ENCODE measurements around the gene BCAS1.

The BCAS1 gene

GRCh38 chr20:54103067-54103761 lies 32.8 kb upstream of the BCAS1 start:
- DNase-seq = peak; percentile 11 to 61

- no peak for DNase-seq
These were observed 32.1 kb upstream of the BCAS1 start for GRCh38 chr20:54102543-54102942.

GRCh38 chr20:54100563-54100962 lies 30.2 kb upstream of the BCAS1 start:
- no peak for DNase-seq

GRCh38 chr20:54099894-54100293 lies 29.5 kb upstream of the BCAS1 start:
- DNase-seq = no peak

DNA sequence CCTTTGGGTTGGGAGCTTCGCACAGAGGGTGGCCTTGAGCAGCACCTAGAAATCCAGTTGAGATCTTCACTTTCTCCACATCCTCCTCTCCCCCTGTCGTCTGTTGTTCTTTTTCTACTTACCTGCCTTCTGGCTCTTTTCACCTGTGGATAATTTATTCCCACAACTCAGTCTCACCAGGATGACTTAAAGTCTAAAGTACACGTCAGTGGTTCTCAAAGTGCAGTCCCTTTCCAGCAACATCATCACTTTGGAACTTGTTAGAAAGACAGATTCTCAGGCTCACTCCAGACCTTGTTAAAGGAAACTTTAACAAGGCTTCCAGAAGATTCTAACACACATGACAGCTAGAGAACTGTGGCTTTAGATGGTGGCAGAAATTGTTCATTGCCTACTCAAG lies 27.7 kb upstream of the BCAS1 start:
- no peak for DNase-seq

GRCh38 chr20:54097236-54097529 lies 26.8 kb upstream of the BCAS1 start:
- DNase-seq = no peak

GRCh38 chr20:54095824-54096223 lies 25.4 kb upstream of the BCAS1 start:
- no peak for DNase-seq

GRCh38 chr20:54094268-54094580 lies 23.8 kb upstream of the BCAS1 start:
- DNase-seq = no peak

DNA sequence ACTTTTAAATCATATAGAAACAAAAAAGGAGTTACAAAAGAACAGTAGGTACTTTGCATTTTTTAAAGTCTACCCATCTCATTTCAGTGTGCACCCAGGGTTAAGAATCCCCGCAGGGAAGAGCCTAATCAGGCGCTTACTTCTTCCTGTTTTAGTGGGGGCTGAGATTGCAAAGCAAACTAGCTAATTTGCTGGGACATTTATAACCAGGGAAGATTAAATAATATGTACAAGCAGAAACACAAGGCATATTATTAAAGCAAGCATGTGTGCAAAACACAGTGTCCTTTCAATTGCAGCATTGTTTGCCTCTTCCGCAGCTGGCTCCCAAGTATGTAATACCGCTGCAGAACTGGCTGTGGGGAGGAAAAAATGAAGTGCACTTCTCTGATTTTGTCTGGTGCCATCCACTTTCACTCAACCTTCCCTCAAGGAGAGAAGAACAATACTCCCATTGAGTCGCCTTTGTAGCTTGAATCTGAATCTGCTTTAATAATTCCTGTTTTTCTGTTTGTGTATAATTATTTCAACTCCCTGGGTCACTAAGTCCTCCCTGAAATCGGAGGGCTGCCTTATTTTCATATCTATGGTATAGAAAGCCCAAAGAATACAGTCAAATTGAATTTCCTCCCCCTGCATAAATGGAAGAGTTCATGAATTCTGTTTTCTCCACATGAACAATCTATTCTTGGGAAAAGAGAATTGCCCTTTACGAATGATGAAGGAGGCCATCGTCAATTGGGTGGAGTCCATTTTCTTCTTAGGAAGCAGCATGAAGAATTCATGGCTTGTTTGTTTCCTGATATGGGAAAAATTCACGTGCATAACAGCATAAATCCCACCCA lies 23.3 kb upstream of the BCAS1 start:
- no peak for DNase-seq

DNA sequence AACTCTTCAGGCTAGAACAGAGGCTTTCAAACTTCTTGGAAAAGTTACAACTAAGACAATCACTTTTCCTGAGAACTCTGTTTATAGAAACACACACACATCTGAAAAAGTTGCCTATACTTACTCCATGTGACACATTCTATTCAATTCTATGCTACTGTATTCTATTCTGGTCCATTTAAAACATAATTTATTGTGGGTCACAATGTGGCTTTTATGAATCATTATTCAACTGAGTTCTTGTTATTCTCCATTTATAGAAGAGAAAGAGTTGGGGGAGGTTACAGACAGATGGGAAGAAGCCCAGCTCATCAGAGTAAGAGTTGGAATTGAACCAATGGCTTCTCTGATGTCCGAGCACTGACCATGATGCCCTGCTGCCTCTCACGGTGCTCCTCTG lies 21.6 kb upstream of the BCAS1 start:
- no peak for DNase-seq

DNA sequence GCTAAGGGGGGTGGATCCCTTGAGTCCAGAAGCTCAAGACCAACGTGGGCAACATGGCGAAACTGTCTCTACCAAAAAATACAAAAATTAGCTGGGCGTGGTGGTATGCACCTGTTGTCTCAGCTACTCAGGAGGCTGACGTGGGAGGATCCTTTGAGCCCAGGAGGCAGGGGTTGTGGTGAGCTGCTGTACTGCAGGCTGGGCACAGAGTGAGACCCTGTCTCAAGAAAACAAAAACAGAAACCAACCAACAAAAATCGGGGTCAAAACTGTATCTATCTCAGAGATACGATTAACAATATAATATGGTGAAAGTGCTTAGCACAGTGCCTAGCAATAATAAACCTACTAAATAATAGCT lies 20.7 kb upstream of the BCAS1 start:
- no peak for DNase-seq

GRCh38 chr20:54090230-54091119 lies 20.1 kb upstream of the BCAS1 start:
- DNase-seq = no peak

- DNase-seq = no peak
These were observed 18.0 kb upstream of the BCAS1 start for GRCh38 chr20:54088430-54088829.

DNA sequence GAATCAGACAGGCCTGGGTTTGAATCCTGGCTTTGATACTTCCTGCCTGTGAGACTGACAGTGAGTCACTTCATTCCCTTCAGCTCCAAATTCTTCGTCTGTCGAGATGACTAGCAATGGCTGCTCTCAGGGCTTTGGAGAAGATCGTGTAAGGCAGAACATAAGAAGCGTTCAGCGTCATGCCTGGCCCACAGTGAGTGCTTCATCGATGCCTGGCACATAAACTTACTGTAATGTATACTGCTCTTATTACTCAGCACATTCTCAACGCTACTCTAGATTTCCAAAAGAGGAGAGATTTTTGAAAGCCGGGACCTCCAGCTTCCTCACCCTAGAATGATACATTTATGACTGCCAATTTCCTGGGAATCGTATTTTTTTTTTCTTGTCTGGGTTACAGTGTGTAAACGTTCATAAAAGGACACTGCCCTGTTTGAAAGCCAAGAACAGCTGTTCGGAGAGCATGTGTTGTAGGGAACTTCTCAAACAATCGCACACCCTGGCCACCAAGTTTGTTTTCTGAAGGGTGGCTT lies 16.2 kb upstream of the BCAS1 start:
- no peak for DNase-seq

- no peak for DNase-seq
These were observed 15.5 kb upstream of the BCAS1 start for GRCh38 chr20:54085910-54086309.

- DNase-seq = no peak
These were observed 15.0 kb upstream of the BCAS1 start for GRCh38 chr20:54085425-54085824.

- no peak for DNase-seq
These were observed 14.5 kb upstream of the BCAS1 start for GRCh38 chr20:54084727-54085388.

- DNase-seq = no peak
These were observed 13.8 kb upstream of the BCAS1 start for GRCh38 chr20:54084193-54084592.

GRCh38 chr20:54083459-54083858 lies 13.1 kb upstream of the BCAS1 start:
- no peak for DNase-seq

DNA sequence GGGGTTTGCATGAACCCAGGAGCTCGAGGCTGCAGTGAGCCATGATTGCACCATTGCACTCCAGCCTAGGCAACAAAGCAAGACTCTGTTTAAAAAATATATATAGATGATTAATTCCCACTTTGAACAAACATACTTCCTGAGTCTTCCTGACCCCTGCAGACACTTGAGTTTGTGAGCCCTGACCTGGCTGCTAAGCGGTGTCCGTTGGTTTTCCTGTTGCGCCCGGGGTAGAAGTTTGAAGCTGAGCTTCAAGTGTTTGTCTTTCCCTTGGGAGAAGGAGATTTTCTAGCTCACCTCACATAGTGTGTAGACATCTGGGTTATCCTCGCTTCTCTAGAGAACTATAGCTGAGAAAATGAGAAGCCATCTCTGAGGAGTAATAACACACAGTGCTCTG lies 11.7 kb upstream of the BCAS1 start:
- no peak for DNase-seq

GRCh38 chr20:54079652-54080051 lies 9.3 kb upstream of the BCAS1 start:
- DNase-seq = no peak

- DNase-seq = no peak
These were observed 8.0 kb upstream of the BCAS1 start for GRCh38 chr20:54078296-54078984.

- no peak for DNase-seq
These were observed 5.9 kb upstream of the BCAS1 start for GRCh38 chr20:54076259-54076658.

All from NCI-H446 (cell line).